Muscle layer of colon (tissue), 2 donors: Measurements from ENCODE around the gene GID4.
"Not testable (repeated sequence)": the region's sequence is repeated elsewhere in the genome, so short reads cannot be mapped to it uniquely, and the experiment has no call there.

Experiments used
- H3K27ac ChIP-seq: one replicate; pipeline ENCODE4 v1.7.0; 2013; ENCODE audit warnings: low read depth, mild to moderate bottlenecking, low read length, moderate library complexity
- H3K27me3 ChIP-seq, 2 donors: one replicate each; pipeline ENCODE4 v1.7.0; 2013; ENCODE audit warnings: low read length in 2 of 2, mild to moderate bottlenecking in 2 of 2; ENCODE audit not compliant: insufficient read depth in 2 of 2, control insufficient read depth in 1 of 2
- H3K36me3 ChIP-seq: one replicate; pipeline ENCODE4 v1.7.0; 2013; ENCODE audit warnings: mild to moderate bottlenecking, low read length; ENCODE audit not compliant: insufficient read depth
- H3K4me1 ChIP-seq: one replicate; pipeline ENCODE4 v1.7.0; 2013; ENCODE audit warnings: mild to moderate bottlenecking, low read length; ENCODE audit not compliant: insufficient read depth
- H3K4me3 ChIP-seq, 2 donors: one replicate each; pipeline ENCODE4 v1.7.0; 2013; ENCODE audit warnings: low read length in 2 of 2, low read depth in 1 of 2, mild to moderate bottlenecking in 1 of 2, moderate library complexity in 1 of 2
- H3K9ac ChIP-seq: one replicate; pipeline ENCODE4 v1.7.0; 2013; ENCODE audit warnings: low read length
- H3K9me3 ChIP-seq: one replicate; pipeline ENCODE4 v1.7.0; 2013; ENCODE audit warnings: mild to moderate bottlenecking, low read length
- donor health status: abdominal sarcoma.
- donor health status: Adenocarcinoma of cecum.

GID4 gene

DNA sequence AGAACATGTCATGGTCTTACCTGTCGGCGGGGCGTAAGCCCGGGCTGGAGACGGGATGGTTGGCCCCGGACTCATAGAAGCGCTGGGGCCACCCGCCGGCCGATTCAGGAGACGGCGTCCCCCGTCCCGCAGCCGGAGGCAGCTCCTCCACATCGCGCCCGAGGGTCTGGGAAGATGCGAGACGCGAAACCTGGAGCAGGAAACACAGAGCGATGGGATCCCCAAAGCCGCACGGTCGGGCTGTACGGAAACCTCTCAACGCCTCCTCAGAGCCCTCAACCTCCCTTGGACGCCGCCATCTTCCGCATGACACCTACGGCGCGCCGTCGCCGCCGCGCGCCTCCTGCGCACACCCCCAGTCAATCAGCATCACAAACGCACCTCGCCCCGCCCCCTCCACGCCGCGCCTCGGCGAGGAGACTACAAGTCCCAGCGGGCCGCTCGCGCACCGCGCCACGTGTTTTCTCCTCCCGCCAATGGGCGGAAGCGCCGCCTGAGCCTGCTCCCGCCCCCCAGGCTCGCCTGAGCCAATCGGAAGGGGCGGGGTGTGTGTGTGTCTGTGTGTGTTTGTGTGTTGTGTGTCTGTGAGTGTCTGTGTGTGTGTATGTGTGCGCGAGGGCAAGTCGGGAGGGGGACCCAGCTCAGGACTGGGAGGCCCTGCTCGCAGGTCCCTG, at the start of gene GID4, which contains the start of gene ATPAF2:
GID4 (plus strand) TSS at position 548 of the 674 bp plus-strand sequence; CDS start at position 605, 57 bp downstream.
ATPAF2 (minus strand) TSS at position 308 of the 674 bp plus-strand sequence; CDS start at position 153, 155 bp downstream.
- peak within 1 kb of the TSS; percentile 95 to 97 for H3K4me3 ChIP-seq
- H3K36me3 ChIP-seq, result no peaks in the 10 kb centered on the region
- no peaks in the 10 kb centered on the region for H3K27me3 ChIP-seq
- no peaks in the 10 kb centered on the region for H3K9me3 ChIP-seq
- H3K9ac ChIP-seq, result peak within 1 kb of the TSS; percentile 94
- H3K27ac ChIP-seq, result peak within 1 kb of the TSS; percentile 92
- H3K4me1 ChIP-seq, result peaks cover 28% of the 10 kb centered on the region

DNA sequence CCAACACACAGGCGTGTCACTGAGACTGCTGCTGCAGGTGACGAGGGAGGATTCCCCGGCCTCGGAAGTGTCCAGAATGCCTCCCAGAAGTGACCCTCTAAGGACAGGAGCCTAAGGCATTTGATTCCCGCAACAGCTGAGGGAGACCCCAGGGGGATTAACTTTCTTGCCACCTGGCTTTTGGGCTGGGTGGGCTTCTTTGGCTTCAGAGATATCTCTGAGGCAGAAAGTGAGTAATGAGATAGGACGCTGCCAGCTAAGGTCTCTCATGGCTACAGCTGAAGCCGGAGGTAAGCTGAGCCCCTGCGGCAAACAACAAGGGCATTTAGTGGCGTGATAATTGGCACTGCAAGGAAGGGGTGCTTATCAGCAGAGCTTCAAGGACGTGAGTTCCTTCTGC, 49.6 kb upstream of the GID4 start:
- Histone ChIP-seq H3K9ac (no peak overlapping the region), H3K27me3 (no peaks in the 10 kb centered on the region), H3K9me3 (no peaks in the 10 kb centered on the region), H3K27ac (no peak overlapping the region), H3K36me3 (peaks cover 9% of the 10 kb centered on the region), H3K4me3 (no peak overlapping the region), H3K4me1 (no peaks in the 10 kb centered on the region)

DNA sequence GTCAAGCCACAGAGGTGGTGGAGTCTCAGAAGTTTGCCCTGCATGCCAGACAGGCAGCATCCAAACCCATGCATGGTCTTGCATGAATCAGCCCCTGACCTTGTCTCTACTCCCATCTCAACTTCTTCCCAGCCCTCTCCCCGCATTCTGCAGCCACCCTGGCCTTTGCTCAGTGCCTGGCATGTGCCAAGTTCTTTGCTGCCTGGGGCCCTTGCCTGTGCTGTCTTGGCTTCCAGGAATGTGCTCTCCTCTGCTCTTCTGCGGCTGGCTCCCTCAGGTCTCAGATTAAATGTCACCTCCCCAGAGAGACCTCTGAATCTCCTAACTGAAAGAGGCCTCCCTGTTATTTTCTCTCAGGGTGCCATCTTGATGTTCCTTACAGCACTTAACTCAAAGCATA, 48.9 kb upstream of the GID4 start:
- H3K4me1 ChIP-seq, result no peaks in the 10 kb centered on the region
- no peaks in the 10 kb centered on the region for H3K27me3 ChIP-seq
- peaks cover 9% of the 10 kb centered on the region for H3K36me3 ChIP-seq
- no peak overlapping the region for H3K9ac ChIP-seq
- H3K4me3 ChIP-seq, result no peak overlapping the region
- no peak overlapping the region for H3K27ac ChIP-seq
- no peaks in the 10 kb centered on the region for H3K9me3 ChIP-seq

DNA sequence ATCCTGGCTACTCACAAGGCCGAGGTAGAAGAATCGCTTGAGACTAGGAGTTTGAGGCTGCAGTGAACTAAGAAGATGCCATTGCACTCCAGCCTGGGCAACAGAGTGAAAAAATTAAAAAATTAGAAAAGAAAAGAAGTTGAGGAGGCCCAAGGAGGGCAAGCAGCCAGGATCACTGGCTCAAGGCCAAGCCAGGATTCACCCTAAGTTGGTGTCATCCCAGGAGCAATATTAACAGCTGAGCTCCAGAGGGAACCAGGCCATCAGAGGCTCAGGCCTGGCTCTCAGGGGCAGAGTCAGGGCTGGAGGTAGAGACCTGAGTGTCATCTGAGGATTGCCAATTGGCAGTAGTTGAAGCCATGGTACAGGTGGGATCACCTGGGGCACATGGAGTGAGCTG, 45.8 kb upstream of the GID4 start:
- Histone ChIP-seq H3K9me3 (no peaks in the 10 kb centered on the region), H3K4me3 (no peak overlapping the region), H3K9ac (no peak overlapping the region)

DNA sequence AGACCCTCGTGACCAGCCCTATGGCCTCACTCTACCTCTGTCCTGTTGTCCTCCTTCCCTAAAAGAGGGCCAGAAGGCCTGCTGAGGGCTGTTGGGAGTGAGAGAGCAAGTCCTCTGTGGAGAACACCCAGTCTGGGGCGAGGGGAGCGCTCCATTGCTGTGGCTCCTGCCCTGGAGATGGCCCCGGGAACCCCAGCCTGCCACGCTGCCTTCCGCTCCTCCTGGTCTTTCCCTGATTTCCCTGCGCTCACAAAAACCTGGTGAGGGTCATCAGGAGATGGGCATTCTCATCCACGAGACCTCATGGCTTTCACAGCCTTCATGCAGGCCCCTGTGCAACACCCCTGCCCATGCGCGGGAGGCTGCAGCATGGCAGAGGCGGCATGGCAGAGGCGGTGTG, 45.4 kb upstream of the GID4 start:
- no peak overlapping the region for H3K27ac ChIP-seq
- H3K36me3 ChIP-seq, result peaks cover 4% of the 10 kb centered on the region
- H3K9ac ChIP-seq, result no peak overlapping the region
- no peaks in the 10 kb centered on the region for H3K4me1 ChIP-seq
- H3K27me3 ChIP-seq, result no peaks in the 10 kb centered on the region
- H3K9me3 ChIP-seq, result no peaks in the 10 kb centered on the region
- no peak overlapping the region for H3K4me3 ChIP-seq

More for the DNA sequence above, 45.8 kb upstream of the GID4 start:
- Histone ChIP-seq H3K27ac (no peak overlapping the region), H3K4me1 (no peaks in the 10 kb centered on the region), H3K27me3 (no peaks in the 10 kb centered on the region), H3K36me3 (peaks cover 8% of the 10 kb centered on the region)

DNA sequence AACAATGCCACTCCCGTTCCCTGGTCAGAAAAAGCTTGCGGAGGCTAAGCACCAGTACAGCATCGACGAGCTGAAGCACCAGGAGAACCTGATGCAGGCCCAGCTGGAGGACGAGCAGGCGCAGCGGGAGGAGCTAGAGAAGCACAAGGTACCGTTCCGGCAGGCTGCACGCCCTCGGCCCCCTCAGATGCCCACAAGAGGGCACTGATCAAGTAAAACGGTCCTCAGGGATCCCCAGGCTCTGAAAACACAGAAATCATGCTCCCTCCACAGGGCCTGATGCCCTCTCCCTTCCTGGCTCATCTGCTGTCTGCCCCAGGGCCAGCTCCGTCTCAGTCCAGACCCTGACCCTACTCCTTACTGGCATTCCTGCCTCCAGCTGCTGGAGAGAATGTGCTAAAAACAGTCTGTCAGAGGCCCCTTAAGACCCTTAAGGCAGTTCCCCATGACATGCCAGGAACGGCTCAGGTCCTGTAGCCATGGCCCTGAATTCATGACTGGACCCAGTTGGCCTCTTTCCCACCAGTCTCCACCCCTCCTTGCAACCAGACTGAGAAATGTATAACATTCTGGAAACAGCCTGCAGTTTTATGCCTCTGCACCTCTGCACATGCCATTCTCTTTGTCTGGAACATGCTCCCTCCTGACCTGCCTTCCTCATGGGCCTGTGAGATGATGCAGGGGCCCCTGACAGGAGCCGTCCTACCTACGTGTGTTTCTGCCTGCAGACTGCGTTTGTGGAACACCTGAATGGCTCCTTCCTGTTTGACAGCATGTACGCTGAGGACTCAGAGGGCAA, 44.7 kb upstream of the GID4 start:
- Histone ChIP-seq H3K4me3 (no peak overlapping the region), H3K27ac (no peak overlapping the region), H3K4me1 (no peaks in the 10 kb centered on the region), H3K36me3 (peaks cover 4% of the 10 kb centered on the region), H3K9ac (no peak overlapping the region), H3K9me3 (no peaks in the 10 kb centered on the region), H3K27me3 (no peaks in the 10 kb centered on the region)

DNA sequence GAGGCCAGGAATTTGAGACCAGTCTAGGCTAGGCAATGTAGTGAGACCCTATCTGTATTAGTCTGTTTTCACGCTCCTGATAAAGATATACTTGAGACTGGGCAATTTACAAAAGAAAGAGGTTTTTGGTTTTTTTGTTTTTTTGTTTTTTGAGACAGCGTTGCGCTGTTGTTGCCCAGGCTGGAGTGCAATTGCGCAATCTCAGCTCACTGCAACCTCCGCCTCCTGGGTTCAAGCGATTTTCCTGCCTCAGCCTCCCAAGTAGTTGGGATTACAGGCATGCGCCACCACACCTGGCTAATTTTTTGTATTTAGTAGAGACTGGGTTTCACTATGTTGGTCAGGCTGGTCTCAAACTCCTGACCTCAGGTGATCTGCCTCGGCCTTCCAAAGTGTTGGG, 43.3 kb upstream of the GID4 start:
- not testable (repeated sequence) for H3K27ac ChIP-seq, H3K4me1 ChIP-seq, H3K36me3 ChIP-seq, H3K27me3 ChIP-seq, H3K9me3 ChIP-seq, H3K4me3 ChIP-seq, H3K9ac ChIP-seq

DNA sequence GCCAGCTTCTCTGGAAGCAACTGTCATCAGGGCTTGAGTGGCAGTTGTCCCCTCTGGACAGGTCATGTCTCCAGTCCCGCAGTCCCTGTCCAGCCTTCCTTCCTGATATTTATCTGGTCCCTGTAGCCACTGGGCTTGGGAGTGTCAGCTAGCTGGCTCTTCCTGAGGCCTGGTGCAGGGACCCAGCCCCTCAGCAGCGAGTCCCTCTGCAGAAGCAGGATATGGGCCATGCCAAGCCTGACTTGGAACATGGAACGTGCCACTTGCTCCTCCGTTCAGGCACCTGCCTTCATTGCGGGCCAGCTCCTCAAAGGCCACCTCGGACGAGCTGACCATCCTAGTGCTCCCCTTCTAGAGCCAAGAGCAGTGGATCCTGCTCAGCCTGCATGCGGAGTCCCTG, 40.3 kb upstream of the GID4 start:
- H3K36me3 ChIP-seq, result no peaks in the 10 kb centered on the region
- no peaks in the 10 kb centered on the region for H3K4me1 ChIP-seq
- H3K9ac ChIP-seq, result no peak overlapping the region
- no peak overlapping the region for H3K4me3 ChIP-seq
- no peaks in the 10 kb centered on the region for H3K27me3 ChIP-seq
- no peak overlapping the region for H3K27ac ChIP-seq
- no peaks in the 10 kb centered on the region for H3K9me3 ChIP-seq

DNA sequence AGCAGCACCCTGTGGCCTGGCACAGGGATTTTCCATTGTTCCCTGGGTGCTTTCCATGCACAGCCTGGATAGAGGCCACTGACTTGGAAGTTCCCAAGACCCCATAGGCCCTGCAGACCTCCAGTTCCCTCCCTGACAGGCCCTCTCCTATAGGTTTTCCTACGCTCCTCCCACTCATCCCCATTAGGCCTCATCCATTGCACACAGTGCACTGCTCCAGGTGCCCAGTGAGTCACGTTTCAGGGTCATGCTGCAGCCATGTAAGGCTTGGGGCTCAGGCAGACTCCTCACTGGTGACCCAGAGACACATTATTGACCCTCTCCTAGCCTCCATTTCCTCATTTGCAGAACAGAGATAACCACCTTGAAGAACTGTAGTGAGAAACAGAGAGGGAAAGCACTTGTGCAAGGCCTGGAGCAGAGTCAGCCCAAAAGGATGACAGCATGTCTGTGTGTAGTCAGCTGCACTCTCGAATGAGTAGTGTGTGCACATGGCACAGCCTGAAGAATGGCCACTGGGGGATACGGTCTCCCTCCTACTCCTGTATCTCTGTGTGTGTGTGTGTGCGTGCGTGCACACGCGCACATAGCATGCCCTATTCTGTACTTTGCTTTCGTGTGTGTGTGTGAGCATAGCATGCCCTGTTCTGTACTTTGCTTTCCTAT, 39.7 kb upstream of the GID4 start:
- Histone ChIP-seq H3K9me3 (no peaks in the 10 kb centered on the region), H3K27ac (no peak overlapping the region), H3K27me3 (no peaks in the 10 kb centered on the region), H3K9ac (no peak overlapping the region), H3K4me1 (no peaks in the 10 kb centered on the region), H3K4me3 (no peak overlapping the region), H3K36me3 (no peaks in the 10 kb centered on the region)

DNA sequence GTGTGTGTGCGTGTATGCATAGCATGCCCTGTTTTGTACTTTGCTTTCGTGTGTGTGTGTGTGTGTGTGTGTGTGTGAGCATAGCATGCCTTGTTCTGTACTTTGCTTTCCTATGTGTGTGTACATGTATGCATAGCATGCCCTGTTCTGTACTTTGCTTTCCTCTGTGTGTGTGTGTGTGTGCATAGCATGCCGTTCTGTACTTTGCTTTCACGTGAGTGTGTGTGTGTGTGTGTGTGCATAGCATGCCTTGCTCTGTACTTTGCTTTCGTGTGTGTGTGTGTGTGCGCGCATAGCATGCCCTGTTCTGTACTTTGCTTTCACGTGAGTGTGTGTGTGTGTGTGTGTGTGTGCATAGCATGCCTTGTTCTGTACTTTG, 39.2 kb upstream of the GID4 start:
- no peaks in the 10 kb centered on the region for H3K9me3 ChIP-seq
- H3K36me3 ChIP-seq, result no peaks in the 10 kb centered on the region
- no peak overlapping the region for H3K9ac ChIP-seq
- H3K4me1 ChIP-seq, result no peaks in the 10 kb centered on the region
- no peaks in the 10 kb centered on the region for H3K27me3 ChIP-seq
- H3K27ac ChIP-seq, result no peak overlapping the region
- H3K4me3 ChIP-seq, result no peak overlapping the region

DNA sequence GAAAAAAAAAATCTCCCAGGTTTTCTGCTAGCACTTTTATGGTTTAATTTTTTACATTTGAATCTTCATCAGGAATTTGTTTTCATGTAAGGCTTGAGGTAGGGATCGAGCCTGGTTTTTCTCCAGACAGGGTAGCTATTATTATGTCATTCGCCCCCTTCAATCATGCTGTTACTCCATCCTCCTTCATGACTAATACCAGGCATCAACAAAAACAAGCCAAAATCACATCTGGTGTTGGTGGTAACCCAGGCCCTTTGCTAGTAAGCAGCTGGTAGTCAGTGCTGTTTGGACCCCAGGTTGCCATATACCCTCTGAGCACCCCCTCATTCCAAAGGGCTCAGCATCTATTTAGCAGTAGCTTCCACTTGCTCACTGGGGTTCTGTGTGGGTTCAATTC, 37.0 kb upstream of the GID4 start:
- Histone ChIP-seq H3K4me1 (no peaks in the 10 kb centered on the region), H3K4me3 (no peak overlapping the region), H3K36me3 (no peaks in the 10 kb centered on the region), H3K9me3 (no peaks in the 10 kb centered on the region), H3K27me3 (no peaks in the 10 kb centered on the region), H3K27ac (no peak overlapping the region), H3K9ac (no peak overlapping the region)
